SU-DHL-6 (cell line): ENCODE data around the gene CACFD1.

ENCODE experiments used
- H2AFZ ChIP-seq: fragments of 200-600 bp; sonication (generic); 2 replicates; pipeline ENCODE4 v1.6.1; 2014; ENCODE audit warnings: low read depth, mild to moderate bottlenecking, moderate library complexity, mixed read lengths, antibody characterized with exemption, low read length; ENCODE audit not compliant: severe bottlenecking
- H3F3A ChIP-seq: fragments of 200-600 bp; shearing (Covaris generic); 2 replicates; pipeline ENCODE4 v1.6.0; 2016; ENCODE audit warnings: antibody characterized with exemption, mild to moderate bottlenecking; ENCODE audit not compliant: insufficient read depth
- H3K27ac ChIP-seq: fragments of 200-600 bp; sonication (generic); 2 replicates; pipeline ENCODE4 v1.5.1; 2016; ENCODE audit warnings: low read depth, mild to moderate bottlenecking, low read length, moderate library complexity, mixed read lengths
- H3K27me3 ChIP-seq: fragments of 200-600 bp; sonication (generic), shearing (Covaris generic); 2 replicates; pipeline ENCODE4 v1.6.0; 2014; ENCODE audit warnings: mild to moderate bottlenecking, low read length
- H3K36me3 ChIP-seq: fragments of 200-600 bp; sonication (generic); 2 replicates; pipeline ENCODE4 v1.6.1; 2014; ENCODE audit warnings: mild to moderate bottlenecking, low read length, mixed read lengths
- H3K4me2 ChIP-seq: fragments of 300-600, 200-600 bp; shearing (Covaris generic), sonication (generic); 2 replicates; pipeline ENCODE4 v1.6.0; 2014; ENCODE audit warnings: low read length, low read depth, mild to moderate bottlenecking; ENCODE audit not compliant: poor library complexity, severe bottlenecking
- H3K4me3 ChIP-seq: fragments of 200-600 bp; sonication (generic); 2 replicates; pipeline ENCODE4 v1.5.1; 2014; ENCODE audit warnings: antibody characterized with exemption, low read length, mild to moderate bottlenecking, mixed read lengths; ENCODE audit not compliant: insufficient read depth, poor library complexity, severe bottlenecking
- H3K79me2 ChIP-seq: fragments of 200-600 bp; sonication (generic); 2 replicates; pipeline ENCODE4 v1.6.1; 2014; ENCODE audit warnings: mild to moderate bottlenecking, low read length, moderate library complexity; ENCODE audit not compliant: insufficient read depth
- H3K9ac ChIP-seq: fragments of 200-600 bp; sonication (generic); 2 replicates; pipeline ENCODE4 v1.7.0; 2014; ENCODE audit warnings: mild to moderate bottlenecking, low read length
- H3K9me2 ChIP-seq: fragments of 200-600 bp; sonication (generic); replicated peaks from 2 replicates; pipeline ENCODE4 v1.6.1; 2014; ENCODE audit warnings: low read length; ENCODE audit not compliant: insufficient read depth
- H3K9me3 ChIP-seq: fragments of 200-600 bp; sonication (generic); 2 replicates; pipeline ENCODE4 v1.6.1; 2014; ENCODE audit warnings: low read length, mixed read lengths; ENCODE audit not compliant: insufficient read depth
- H4K20me1 ChIP-seq: fragments of 200-600 bp; sonication (generic); 2 replicates; pipeline ENCODE4 v1.6.1; 2014; ENCODE audit warnings: low read depth, mild to moderate bottlenecking, antibody characterized with exemption, low read length, moderate library complexity, mixed read lengths
- CTCF ChIP-seq: fragments of 200-600 bp; sonication (generic); IDR thresholded peaks from one replicate; pipeline ENCODE4 v1.5.1; 2017; ENCODE audit warnings: antibody characterized with exemption, mild to moderate bottlenecking, low read length, moderate library complexity; ENCODE audit not compliant: insufficient read depth, poor library complexity, severe bottlenecking
- EZH2phosphoT487 ChIP-seq: fragments of 200-600 bp; sonication (generic), shearing (Covaris generic); conservative IDR thresholded peaks from 2 replicates; pipeline ENCODE4 v1.6.1; 2018; ENCODE audit warnings: mild to moderate bottlenecking, antibody characterized with exemption, low read length, moderate library complexity, mixed read lengths

Gene CACFD1

DNA sequence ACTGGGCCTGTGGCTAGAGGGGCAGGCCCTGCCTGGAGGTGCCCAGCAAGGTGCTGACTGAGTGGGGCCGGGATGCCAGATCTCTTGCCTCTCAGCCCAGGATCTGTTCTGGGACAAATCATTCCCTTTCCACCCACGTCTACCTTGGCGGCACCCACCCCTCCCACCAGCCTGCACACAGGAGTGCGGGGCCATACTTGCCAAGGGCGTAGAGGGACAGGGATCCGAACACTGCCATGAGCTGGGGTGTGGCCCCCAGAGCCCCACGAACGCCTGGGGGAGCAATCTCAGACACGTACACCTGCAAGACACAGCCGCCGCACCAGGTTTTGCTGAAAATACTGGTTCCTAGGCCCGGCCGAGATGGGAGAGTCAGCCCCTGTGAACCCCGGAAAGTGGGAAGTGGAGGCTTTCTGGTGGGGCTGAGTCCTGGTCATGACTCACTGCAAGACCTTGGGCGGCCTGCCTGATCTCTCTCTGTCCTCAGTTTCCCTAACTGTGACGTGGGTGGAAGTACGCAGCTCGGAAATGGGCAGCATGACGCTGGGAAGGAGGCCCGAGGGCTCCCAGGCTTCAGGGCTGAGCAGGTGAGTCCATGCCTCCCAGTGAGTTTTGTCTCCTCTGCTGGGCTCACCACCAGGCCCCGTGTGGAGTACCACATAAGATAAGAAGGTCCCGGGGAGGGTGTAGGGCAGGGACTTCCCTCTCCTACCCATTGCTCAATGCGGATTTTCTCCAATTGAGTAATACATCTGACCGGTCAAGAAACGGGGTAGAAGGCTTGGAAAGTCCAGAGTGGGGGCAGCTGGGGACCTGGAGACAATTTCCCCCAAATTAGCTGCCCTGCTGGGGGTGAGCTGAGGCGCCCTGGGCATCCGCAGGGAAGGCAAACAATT lies 16.5 kb downstream of the CACFD1 start:
- H3K4me3 ChIP-seq = no peak overlapping the region
- H3K27ac ChIP-seq = no peak overlapping the region

DNA sequence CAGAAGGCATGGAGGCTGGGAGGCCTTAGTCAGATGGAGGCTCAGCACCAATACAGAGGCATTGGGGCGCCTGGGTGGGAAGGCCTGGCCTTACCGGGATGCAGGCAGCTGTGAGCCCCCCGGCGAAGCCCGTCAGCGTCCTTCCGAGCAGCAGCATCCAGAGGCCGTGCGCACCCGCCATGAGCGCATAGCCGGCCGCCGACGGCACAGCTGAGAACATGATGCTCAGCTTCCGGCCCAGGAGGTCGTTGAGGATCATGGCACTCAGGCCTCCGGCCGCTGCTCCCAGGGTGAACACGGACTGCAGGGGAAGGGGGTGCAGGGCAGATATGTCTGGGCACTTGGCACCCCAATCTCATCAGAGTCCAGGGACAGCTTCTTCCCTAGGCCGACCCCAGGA lies 17.2 kb downstream of the CACFD1 start:
- no peak overlapping the region; the same call in 1 of the 2 replicates for H3K27ac ChIP-seq
- no peak overlapping the region for H3K4me3 ChIP-seq
- no peak for TF ChIP-seq EZH2phosphoT487
- no peak for TF ChIP-seq CTCF
- H3K79me2 ChIP-seq = peaks cover 7% of the 10 kb centered on the region; the same call in 1 of the 2 replicates
- H2AFZ ChIP-seq = no peak overlapping the region
- no peaks in the 10 kb centered on the region for H3K9me3 ChIP-seq
- no peaks in the 10 kb centered on the region for H3K36me3 ChIP-seq
- peak overlapping the region; percentile 75 for H3K4me2 ChIP-seq
- H4K20me1 ChIP-seq = no peaks in the 10 kb centered on the region
- peaks cover 5% of the 10 kb centered on the region for H3F3A ChIP-seq
- H3K9me2 ChIP-seq = no peaks in the 10 kb centered on the region
- H3K27me3 ChIP-seq = no peaks in the 10 kb centered on the region
- no peak overlapping the region for H3K9ac ChIP-seq

More for the DNA sequence above, 16.5 kb downstream of the CACFD1 start:
- Histone ChIP-seq H3K9me2 (no peaks in the 10 kb centered on the region), H3K79me2 (peaks cover 7% of the 10 kb centered on the region; the same call in 1 of the 2 replicates), H3K36me3 (no peaks in the 10 kb centered on the region), H3K9me3 (no peaks in the 10 kb centered on the region), H3K9ac (no peak overlapping the region), H3K27me3 (no peaks in the 10 kb centered on the region), H4K20me1 (no peaks in the 10 kb centered on the region), H2AFZ (no peak overlapping the region), H3F3A (peaks cover 5% of the 10 kb centered on the region), H3K4me2 (no peak overlapping the region)
- TF ChIP-seq EZH2phosphoT487 (no peak), CTCF (no peak)

GRCh38 chr9:133477461-133477860 lies 17.7 kb downstream of the CACFD1 start:
- Histone ChIP-seq H4K20me1 (no peaks in the 10 kb centered on the region), H3K9ac (peak overlapping the region; percentile 97), H3K4me3 (peak overlapping the region; percentile 55), H3K9me3 (no peaks in the 10 kb centered on the region), H3K27me3 (no peaks in the 10 kb centered on the region), H3K79me2 (peaks cover 7% of the 10 kb centered on the region; the same call in 1 of the 2 replicates), H3K9me2 (no peaks in the 10 kb centered on the region), H2AFZ (no peak overlapping the region), H3K27ac (peak overlapping the region; percentile 88), H3K4me2 (peak overlapping the region; percentile 75), H3K36me3 (no peaks in the 10 kb centered on the region), H3F3A (peaks cover 5% of the 10 kb centered on the region)
- TF ChIP-seq EZH2phosphoT487 (no peak), CTCF (no peak)
